Activated CD4-positive, alpha-beta T cell treated with anti-CD3 and anti-CD28 coated beads, Interleukin-2, amount 50 U/mL, for 4 hours (primary cell): ENCODE measurements around the gene ARID1B.
"Not testable (repeated sequence)": the region's sequence is repeated elsewhere in the genome, so short reads cannot be mapped to it uniquely, and the experiment has no call there.

ENCODE experiments used
- DNase-seq, 2 experiments: peaks; one replicate each; pipeline ENCODE4 v3.0.0-alpha.2; 2020

Gene ARID1B

GRCh38 chr6:156912431-156912830, 135.3 kb downstream of the ARID1B start:
- no peak for DNase-seq

- no peak for DNase-seq
These were observed 137.0 kb downstream of the ARID1B start for GRCh38 chr6:156914181-156914580.

DNA sequence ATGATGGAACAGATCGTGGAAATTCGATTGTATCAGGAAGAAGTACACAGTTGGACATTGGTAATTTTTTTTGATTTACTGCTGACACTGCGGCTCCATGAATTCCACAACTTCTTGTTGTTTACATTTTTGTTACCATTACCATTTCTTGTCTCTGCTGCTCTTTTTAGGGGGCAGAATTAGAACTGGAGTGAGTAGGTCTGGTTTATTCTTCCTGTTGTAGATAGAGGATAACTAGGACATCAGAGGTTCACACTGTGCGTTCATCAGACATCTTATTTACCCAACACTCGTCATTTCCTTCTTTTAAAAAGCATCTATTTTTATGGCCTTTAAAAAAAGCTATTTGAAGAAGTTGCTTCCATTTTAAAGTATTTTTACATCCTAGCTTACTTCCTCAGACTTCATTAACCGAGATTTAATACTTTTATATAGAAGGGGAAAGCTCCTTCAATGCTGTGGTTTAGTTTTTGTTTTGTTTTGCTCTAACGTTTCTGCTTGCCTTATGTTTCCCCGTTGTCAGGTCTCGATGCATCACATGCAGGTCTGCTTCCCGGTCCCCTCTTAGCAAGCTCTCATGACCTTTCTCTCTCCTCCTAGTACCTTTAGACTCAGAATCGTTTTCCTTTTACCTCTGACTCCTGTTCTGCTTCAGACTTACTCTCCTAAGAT, 139.1 kb downstream of the ARID1B start:
- no peak for DNase-seq

DNA sequence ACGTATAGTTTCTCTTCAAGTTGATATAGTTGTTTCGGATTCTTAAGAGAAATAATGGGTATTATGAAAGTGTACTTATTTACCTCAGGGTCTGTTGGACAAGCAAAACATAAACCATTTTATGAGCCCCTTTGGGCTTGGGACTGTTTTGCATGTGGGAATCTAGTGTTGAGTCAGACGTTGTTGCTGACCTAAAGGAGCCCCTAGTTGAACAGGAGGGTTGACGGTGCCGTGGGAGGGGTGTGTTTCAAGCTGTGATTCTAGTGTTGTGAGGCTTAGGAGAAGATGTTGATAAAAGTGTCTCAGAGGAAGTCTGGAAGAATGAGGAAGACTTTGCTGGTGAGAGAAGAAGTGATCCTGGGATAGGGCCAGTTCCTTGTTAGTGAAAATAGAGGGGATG, 140.0 kb downstream of the ARID1B start:
- DNase-seq, result no peak

GRCh38 chr6:156918647-156919046, 141.5 kb downstream of the ARID1B start:
- no peak for DNase-seq

GRCh38 chr6:156919370-156919769, 142.2 kb downstream of the ARID1B start:
- no peak for DNase-seq

GRCh38 chr6:156919814-156920369, 142.7 kb downstream of the ARID1B start:
- DNase-seq, result no peak

GRCh38 chr6:156924246-156924645, 147.1 kb downstream of the ARID1B start:
- DNase-seq, result no peak

GRCh38 chr6:156925026-156925425, 147.8 kb downstream of the ARID1B start:
- no peak for DNase-seq

DNA sequence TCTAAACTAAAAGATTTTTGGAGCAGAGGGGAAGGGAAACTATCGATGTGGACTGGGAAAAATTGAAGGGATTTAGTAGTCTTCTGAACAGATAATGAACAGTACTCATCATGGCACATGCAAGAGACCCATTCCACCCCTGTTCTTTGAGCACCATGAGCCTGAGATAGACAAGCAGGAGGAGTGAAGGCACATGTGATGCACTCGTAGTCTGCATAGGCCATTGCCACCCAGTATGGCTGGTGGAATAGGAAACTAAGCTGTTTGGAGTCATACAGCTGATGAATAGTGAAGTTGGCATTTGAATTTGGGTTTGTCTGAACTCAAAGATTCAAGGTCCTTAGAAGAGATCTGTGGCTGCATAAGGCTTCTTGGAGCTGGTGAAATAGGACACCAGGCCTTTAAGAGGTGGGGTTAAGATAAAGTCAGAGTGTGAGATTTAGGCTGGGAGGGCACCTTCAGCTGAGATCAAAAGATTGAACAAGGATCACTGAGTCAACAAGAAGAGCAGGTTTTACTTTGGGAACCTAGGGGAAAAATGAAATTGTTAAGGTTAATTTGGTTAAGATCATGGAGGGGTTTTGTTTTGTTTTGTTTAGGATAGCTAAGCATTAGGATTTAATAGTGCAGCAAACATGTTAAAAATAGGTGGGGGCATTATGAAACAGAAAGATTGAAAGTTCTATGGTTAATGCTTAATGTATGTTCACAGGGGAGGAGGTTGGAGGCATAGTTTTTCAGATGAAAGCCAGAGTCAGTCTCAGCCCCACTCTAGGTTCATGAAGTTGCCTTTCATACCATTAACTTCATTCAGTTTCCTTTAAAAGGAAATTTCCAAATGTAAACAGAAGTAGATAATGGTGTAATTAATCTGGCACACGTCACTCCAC, 148.8 kb downstream of the ARID1B start:
- no peak for DNase-seq

DNA sequence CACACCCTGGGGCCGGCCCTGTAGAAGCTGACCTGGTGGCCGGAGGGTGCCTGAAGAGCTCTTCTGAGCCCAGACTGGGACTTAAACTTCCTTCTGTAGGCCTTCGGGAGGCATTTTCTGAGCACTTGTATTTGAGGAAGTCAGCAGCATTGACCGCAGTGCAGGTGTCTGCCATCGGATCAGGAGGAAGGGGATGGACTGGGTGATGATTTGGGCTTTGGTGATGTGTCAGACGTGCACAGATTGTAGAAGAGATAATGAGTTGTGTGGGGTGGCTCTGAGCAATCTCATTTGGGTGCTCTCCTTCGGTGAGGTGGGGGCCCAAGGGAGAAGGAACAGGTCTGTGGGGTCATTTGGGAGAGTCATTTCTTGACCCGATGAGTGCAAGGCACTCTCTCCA, 150.9 kb downstream of the ARID1B start:
- DNase-seq, result no peak

GRCh38 chr6:156928972-156929371, 151.8 kb downstream of the ARID1B start:
- no peak for DNase-seq

- no peak for DNase-seq
These were observed 154.1 kb downstream of the ARID1B start for GRCh38 chr6:156931283-156931682.

DNA sequence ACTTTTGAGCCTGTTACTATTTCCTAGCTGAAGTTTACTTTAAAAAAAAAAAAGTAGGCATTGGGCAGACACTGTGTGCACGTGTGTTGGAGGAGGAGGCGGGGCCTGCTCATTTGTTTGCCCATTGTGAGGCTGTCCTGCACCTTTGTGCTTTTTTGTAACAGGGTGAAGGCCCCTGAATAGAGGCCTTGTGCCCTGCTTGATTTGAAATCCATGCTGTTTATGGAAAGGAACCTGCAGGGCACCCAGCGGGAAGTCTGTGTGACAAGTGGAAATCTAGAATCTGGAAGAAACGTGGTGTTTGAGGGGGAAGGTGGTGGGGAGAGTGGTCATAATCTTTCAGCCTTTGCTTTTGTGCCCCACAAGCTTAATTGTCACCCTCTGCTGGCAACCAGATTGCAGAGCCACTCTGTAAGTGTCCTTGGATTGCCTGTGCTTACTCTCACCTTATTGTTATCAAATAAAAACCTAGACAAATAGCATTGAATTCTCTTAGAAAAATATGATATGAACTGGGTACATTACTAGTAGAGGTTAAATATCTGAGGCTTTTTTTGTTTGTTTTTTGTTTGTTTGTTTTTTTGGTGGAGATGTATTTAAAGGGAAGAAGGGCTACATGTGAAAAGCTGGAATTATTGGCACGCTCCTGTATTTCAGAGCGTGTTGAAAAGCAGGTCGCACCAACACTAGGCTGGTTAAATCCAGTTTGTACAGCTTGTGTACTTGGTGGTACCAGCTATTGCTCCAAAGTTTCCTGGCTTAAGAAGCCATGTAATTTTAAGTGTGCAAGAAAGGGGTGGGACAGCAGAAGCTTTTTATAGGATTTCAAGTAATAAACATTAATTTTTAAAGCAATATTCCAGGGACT, 156.3 kb downstream of the ARID1B start:
- no peak for DNase-seq

DNA sequence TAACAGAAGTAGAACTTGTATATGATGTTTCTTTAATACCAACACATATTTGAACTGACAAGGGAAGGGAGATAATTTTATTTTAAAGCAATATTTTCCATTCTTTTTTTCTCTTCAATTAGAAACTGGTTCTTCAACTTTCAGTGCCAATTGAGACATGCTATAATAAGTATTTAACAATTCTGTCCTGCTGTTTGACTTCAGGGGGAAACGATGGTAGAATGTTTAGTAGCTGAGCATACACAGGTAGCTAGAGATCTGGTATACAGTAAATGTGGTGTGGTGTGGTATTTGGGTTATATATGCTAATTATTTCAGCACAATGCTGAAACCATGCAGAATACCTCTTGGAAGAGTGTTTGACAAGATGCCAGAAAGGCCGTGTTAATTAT, 156.9 kb downstream of the ARID1B start:
- DNase-seq, result no peak

DNA sequence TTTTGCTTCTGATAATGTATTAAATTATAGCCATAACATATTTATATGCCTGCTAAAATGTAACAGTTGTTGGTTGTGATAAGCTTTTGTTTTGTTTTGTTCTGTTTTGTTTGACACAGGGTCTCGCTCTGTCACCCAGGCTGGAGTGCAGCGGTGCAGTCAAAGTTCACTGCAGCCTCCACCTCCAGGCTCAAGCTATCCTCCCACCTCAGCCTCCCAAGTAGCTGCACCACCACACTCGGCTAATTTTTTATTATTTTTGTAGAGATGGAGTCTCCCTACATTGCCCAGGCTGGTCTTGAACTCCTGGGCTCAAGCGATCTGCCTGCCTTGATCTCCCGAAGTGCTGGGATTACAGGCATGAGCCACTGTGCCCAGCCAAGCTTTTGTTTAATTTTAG, 157.8 kb downstream of the ARID1B start:
- DNase-seq, result no peak

DNA sequence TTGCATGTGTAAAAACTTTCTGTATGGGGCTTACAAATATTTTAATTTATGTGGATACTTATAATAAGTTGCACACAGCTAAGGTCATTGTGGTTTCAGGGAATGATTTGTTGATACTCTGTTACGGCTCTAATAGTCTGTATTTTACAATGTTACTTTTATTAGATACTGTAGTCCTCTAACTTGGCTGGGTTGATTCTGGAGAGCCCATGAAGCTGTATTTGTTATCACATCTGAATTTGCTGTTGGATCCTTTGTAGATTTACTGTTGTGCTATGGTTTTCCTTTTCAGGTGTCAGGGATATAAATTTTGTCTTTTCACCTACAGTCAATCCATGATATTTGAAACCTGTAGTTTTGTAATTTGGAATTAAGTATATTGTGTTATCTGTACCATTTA, 161.0 kb downstream of the ARID1B start:
- no peak for DNase-seq

- DNase-seq, result no peak
These were observed 163.0 kb downstream of the ARID1B start for GRCh38 chr6:156940221-156940620.

DNA sequence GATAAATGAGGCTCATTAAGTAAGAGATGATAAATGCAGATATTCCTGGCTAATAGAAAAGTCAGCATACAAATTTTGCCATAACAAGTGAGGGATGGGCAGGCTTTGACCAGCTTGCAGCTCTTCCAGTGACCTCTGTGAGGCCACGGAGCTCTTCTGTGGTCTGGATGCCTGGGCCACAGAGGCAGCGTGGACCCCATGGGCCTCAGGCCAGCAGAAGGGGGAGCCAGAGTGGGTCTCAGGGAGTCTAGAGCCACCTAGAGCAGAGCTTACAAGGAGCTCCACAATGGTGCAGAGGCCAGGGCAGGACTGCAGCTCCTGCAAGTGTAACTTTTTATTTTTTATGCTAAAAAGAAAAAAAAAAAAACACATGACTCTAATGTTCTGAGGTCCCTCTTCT, 165.1 kb downstream of the ARID1B start:
- DNase-seq, result no peak

DNA sequence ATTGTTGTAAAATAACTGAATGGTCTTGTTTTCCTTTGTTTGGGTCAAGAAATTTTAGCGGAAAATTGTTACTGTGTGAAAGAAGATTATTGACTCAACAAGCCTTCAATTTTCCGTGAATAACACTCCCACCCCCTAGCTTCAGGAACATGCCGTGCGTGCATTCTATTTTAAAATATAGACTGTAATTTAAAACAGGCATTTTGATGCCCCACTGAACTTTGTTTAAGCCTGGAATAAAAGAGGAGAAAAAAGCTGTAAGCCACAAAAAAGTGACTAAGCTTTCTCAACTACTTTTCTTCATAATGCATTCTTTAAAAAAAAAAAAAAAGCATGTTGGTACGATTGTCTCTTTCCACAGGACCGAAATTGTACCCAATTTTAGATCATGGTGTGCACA, 166.0 kb downstream of the ARID1B start:
- no peak for DNase-seq

- DNase-seq, result no peak
These were observed 166.6 kb downstream of the ARID1B start for GRCh38 chr6:156943816-156944215.

DNA sequence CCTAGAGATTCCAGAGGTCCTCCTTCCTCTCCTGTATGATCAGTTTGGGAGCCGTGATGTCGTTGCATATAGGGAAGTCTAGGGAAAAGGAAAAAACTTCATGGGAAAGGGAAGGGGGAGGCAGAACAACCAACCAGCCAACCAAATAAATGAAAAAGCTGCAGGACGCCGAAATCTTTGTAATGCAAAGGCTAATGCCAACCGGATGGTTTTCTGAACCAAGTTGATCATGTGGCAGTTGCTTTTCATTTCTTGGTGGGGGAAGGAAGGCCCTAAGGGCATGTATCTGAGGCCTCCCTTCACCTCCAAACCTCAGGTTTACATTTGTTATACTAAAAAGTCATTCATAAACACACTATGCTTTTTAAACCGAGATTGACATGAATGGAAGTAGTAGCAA, 167.2 kb downstream of the ARID1B start:
- DNase-seq, result no peak

GRCh38 chr6:156945789-156946172, 168.6 kb downstream of the ARID1B start:
- not testable (repeated sequence) for DNase-seq
